GM12878 (cell line): ENCODE results near the gene MAML2. TPM values are rescaled to one million over a fixed set of nuclear protein-coding genes. Genes with fewer than 3 reads are reported as not detected.

Experiments
- BHLHE40 ChIP-seq, 2 experiments: fragments of 450-650 bp in 1 of 2; IDR thresholded peaks; 2 replicates each; pipeline ENCODE4 v1.6.1; 2011 to 2017; ENCODE audit warnings: low read depth in 2 of 2, borderline replicate concordance in 1 of 2, improper control_type of control experiment in 1 of 2, low read length in 1 of 2, mild to moderate bottlenecking in 1 of 2
- EGR1 ChIP-seq, 2 experiments: IDR thresholded peaks; 1 replicate in 1 of 2; 2 replicates in 1 of 2; pipeline ENCODE4 v1.6.1; 2011 to 2012; ENCODE audit warnings: low read depth in 2 of 2, low read length in 2 of 2, borderline replicate concordance in 1 of 2, mild to moderate bottlenecking in 1 of 2, moderate library complexity in 1 of 2
- EP300 ChIP-seq, 2 experiments: fragments of 150-350 bp in 1 of 2; IDR thresholded peaks; 2 replicates each; pipeline ENCODE4 v1.6.1; 2011 to 2012; ENCODE audit warnings: low read depth in 2 of 2, low read length in 2 of 2, borderline replicate concordance in 1 of 2, improper control_type of control experiment in 1 of 2, inconsistent platforms in 1 of 2; ENCODE audit not compliant: control insufficient read depth in 1 of 2
- GATAD2B ChIP-seq: fragments of 450-650 bp; conservative IDR thresholded peaks from 2 replicates; pipeline ENCODE4 v1.6.1; 2017; ENCODE audit warnings: low read depth, mild to moderate bottlenecking, moderate library complexity
- IRF4 ChIP-seq: IDR thresholded peaks from 2 replicates; pipeline ENCODE4 v1.6.1; 2011; ENCODE audit warnings: low read depth, low read length
- NFYA ChIP-seq: IDR thresholded peaks from 2 replicates; pipeline ENCODE4 v1.6.1; 2011; ENCODE audit warnings: low read depth, mild to moderate bottlenecking, low read length, improper control_type of control experiment, borderline replicate concordance
- RAD51 ChIP-seq: fragments of 450-650 bp; IDR thresholded peaks from 2 replicates; pipeline ENCODE4 v1.6.1; 2016; ENCODE audit warnings: moderate library complexity, mild to moderate bottlenecking, inconsistent platforms
- RUNX3 ChIP-seq: IDR thresholded peaks from 2 replicates; pipeline ENCODE4 v1.6.1; 2012; ENCODE audit warnings: low read length, inconsistent platforms
- SMC3 ChIP-seq: IDR thresholded peaks from 2 replicates; pipeline ENCODE4 v1.6.1; 2011; ENCODE audit warnings: low read length, improper control_type of control experiment, borderline replicate concordance
- SUZ12 ChIP-seq: fragments of 200-600 bp; sonication (generic); IDR thresholded peaks from one replicate; pipeline ENCODE4 v1.6.1; 2018; ENCODE audit warnings: antibody characterized with exemption, mild to moderate bottlenecking; ENCODE audit not compliant: unreplicated experiment
- TARDBP ChIP-seq: IDR thresholded peaks from 2 replicates; pipeline ENCODE4 v1.6.1; 2016; ENCODE audit warnings: borderline replicate concordance
- YBX1 ChIP-seq: fragments of 450-650 bp; IDR thresholded peaks from 2 replicates; pipeline ENCODE4 v1.6.1; 2016; ENCODE audit warnings: antibody characterized with exemption
- YY1 ChIP-seq: IDR thresholded peaks from 2 replicates; pipeline ENCODE4 v1.6.1; 2011; ENCODE audit warnings: low read depth, mild to moderate bottlenecking, low read length
- ZBED1 ChIP-seq: IDR thresholded peaks from 2 replicates; pipeline ENCODE4 v1.6.1; 2016; ENCODE audit warnings: borderline replicate concordance
- ZNF217 ChIP-seq: fragments of 450-650 bp; IDR thresholded peaks from 2 replicates; pipeline ENCODE4 v1.6.1; 2017; ENCODE audit warnings: antibody characterized with exemption, mild to moderate bottlenecking
- polyA plus RNA-seq, 11 experiments: library from polyadenylated mRNA; depleted of rRNA in 4 of 11; unstranded in 6 of 11; stranded (reverse) in 5 of 11; fragments of >200 nt; fragmentation: Nextera tagmentation in 4 of 11; fragmentation: Illumina TruSeq in 1 of 11; extraction: Ambion mirVana in 4 of 11; extraction: Trizol in 1 of 11; gene quantifications; 1 replicate in 1 of 11; 2 replicates in 10 of 11; pipeline versions ENCODE4 v1.2.1 to v1.2.3, GENCODE V29; 2011 to 2016; ENCODE audit warnings: inconsistent platforms in 2 of 11, missing spikeins in 2 of 11, low read depth in 1 of 11
- total RNA-seq, 4 experiments: library from RNA; depleted of rRNA in 3 of 4; stranded (reverse); fragments of >200 nt in 3 of 4; fragmentation: Illumina TruSeq in 1 of 4; extraction: Trizol in 1 of 4; gene quantifications; 2 replicates each; pipeline versions ENCODE4 v1.2.1 to v1.2.3, GENCODE V29; 2013 to 2021
- TF ChIP-seq, protein P1 (sequence below): fragments of 450-650 bp; IDR thresholded peaks from 2 replicates; pipeline ENCODE4 v1.6.1; 2017; ENCODE audit warnings: mild to moderate bottlenecking, low read depth, inconsistent platforms; ENCODE audit not compliant: poor library complexity, severe bottlenecking
- TF ChIP-seq, protein P2 (sequence below): fragments of 450-650 bp; IDR thresholded peaks from 2 replicates; pipeline ENCODE4 v1.6.1; 2017; ENCODE audit warnings: antibody characterized with exemption, mild to moderate bottlenecking, moderate library complexity
- TF ChIP-seq, protein P3 (sequence below): fragments of 450-650 bp; IDR thresholded peaks from 2 replicates; pipeline ENCODE4 v1.6.1; 2017; ENCODE audit warnings: mild to moderate bottlenecking, moderate library complexity
- TF ChIP-seq, protein P4 (sequence below): fragments of 450-650 bp; IDR thresholded peaks from 2 replicates; pipeline ENCODE4 v1.6.1; 2016; ENCODE audit warnings: mild to moderate bottlenecking

MAML2 gene
- total and polyA plus RNA-seq, 10 of the 15 experiments (the other 5 are each of a cell fraction or from before 2014, with no cell fraction given), result 2.5 to 15.1 (median 12.0) TPM

DNA sequence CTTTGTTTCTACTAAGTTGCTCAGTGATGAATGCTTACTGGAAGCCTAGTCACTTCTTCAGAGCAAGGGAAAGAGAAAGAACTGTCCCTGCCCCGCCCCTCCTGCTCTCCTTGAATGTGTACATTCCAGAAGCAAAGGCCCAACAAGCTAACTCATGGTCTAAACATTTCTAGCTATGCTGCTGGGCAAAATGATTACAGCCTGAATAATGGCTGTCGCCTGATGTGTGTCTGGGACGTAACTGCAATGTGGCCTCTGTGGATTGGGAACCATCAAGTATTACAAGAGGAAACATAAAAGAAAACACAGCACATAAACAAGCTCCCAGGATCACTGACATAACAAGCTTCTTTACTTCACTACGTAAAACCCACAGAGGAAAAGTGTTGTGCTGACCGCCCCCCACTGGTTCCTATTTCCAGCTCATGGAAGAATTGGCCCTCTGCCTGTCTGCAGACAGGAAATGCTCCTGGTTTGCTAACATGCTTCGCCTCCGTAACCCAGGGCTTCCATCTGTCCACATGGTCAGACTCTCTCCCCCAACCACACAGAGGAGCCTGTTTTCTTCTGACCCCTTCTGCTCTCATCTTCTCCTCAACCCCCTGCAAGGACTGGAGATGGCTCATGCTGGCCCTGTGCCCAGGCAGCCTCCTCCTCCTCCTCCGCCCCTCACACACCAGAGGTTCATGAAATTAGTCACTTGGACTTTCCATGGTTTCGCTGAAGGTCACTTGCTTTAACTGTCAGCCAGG, 187.2 kb downstream of the MAML2 start (continued):
- TF ChIP-seq RUNX3 (peak; percentile 94), SUZ12 (no peak), YBX1 (no peak), EGR1 (IDR thresholded peaks at IDR 0.05; ENCODE audit: borderline replicate concordance in 1 of 2, low read depth in 2 of 2, low read length in 2 of 2) (peak in 1 of 2 experiments; percentile 90; a peak in 2 of 3 replicates), GATAD2B (peak; percentile 77; the same call in 1 of the 2 replicates), IRF4 (peak; percentile 98), NFYA (no peak), ZNF217 (no peak), EP300 (IDR thresholded peaks at IDR 0.05; ENCODE audit: borderline replicate concordance in 1 of 2, control insufficient read depth in 1 of 2, low read depth in 2 of 2, low read length in 2 of 2) (peak in 1 of 2 experiments; percentile 82; a peak in 3 of 4 replicates), ZBED1 (peak; percentile 88; the same call in 1 of the 2 replicates), RAD51 (no peak), BHLHE40 (IDR thresholded peaks at IDR 0.05; ENCODE audit: borderline replicate concordance in 1 of 2, low read depth in 2 of 2, low read length in 1 of 2) (peak in 1 of 2 experiments; percentile 55; a peak in 2 of 4 replicates), SMC3 (no peak), YY1 (no peak), TARDBP (no peak)
- TF ChIP-seq, protein P1, sequence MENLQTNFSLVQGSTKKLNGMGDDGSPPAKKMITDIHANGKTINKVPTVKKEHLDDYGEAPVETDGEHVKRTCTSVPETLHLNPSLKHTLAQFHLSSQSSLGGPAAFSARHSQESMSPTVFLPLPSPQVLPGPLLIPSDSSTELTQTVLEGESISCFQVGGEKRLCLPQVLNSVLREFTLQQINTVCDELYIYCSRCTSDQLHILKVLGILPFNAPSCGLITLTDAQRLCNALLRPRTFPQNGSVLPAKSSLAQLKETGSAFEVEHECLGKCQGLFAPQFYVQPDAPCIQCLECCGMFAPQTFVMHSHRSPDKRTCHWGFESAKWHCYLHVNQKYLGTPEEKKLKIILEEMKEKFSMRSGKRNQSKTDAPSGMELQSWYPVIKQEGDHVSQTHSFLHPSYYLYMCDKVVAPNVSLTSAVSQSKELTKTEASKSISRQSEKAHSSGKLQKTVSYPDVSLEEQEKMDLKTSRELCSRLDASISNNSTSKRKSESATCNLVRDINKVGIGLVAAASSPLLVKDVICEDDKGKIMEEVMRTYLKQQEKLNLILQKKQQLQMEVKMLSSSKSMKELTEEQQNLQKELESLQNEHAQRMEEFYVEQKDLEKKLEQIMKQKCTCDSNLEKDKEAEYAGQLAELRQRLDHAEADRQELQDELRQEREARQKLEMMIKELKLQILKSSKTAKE, result no peak
- TF ChIP-seq, protein P2, sequence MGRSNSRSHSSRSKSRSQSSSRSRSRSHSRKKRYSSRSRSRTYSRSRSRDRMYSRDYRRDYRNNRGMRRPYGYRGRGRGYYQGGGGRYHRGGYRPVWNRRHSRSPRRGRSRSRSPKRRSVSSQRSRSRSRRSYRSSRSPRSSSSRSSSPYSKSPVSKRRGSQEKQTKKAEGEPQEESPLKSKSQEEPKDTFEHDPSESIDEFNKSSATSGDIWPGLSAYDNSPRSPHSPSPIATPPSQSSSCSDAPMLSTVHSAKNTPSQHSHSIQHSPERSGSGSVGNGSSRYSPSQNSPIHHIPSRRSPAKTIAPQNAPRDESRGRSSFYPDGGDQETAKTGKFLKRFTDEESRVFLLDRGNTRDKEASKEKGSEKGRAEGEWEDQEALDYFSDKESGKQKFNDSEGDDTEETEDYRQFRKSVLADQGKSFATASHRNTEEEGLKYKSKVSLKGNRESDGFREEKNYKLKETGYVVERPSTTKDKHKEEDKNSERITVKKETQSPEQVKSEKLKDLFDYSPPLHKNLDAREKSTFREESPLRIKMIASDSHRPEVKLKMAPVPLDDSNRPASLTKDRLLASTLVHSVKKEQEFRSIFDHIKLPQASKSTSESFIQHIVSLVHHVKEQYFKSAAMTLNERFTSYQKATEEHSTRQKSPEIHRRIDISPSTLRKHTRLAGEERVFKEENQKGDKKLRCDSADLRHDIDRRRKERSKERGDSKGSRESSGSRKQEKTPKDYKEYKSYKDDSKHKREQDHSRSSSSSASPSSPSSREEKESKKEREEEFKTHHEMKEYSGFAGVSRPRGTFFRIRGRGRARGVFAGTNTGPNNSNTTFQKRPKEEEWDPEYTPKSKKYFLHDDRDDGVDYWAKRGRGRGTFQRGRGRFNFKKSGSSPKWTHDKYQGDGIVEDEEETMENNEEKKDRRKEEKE, result no peak
- TF ChIP-seq, protein P3, sequence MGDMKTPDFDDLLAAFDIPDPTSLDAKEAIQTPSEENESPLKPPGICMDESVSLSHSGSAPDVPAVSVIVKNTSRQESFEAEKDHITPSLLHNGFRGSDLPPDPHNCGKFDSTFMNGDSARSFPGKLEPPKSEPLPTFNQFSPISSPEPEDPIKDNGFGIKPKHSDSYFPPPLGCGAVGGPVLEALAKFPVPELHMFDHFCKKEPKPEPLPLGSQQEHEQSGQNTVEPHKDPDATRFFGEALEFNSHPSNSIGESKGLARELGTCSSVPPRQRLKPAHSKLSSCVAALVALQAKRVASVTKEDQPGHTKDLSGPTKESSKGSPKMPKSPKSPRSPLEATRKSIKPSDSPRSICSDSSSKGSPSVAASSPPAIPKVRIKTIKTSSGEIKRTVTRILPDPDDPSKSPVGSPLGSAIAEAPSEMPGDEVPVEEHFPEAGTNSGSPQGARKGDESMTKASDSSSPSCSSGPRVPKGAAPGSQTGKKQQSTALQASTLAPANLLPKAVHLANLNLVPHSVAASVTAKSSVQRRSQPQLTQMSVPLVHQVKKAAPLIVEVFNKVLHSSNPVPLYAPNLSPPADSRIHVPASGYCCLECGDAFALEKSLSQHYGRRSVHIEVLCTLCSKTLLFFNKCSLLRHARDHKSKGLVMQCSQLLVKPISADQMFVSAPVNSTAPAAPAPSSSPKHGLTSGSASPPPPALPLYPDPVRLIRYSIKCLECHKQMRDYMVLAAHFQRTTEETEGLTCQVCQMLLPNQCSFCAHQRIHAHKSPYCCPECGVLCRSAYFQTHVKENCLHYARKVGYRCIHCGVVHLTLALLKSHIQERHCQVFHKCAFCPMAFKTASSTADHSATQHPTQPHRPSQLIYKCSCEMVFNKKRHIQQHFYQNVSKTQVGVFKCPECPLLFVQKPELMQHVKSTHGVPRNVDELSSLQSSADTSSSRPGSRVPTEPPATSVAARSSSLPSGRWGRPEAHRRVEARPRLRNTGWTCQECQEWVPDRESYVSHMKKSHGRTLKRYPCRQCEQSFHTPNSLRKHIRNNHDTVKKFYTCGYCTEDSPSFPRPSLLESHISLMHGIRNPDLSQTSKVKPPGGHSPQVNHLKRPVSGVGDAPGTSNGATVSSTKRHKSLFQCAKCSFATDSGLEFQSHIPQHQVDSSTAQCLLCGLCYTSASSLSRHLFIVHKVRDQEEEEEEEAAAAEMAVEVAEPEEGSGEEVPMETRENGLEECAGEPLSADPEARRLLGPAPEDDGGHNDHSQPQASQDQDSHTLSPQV, result no peak
- TF ChIP-seq, protein P4, sequence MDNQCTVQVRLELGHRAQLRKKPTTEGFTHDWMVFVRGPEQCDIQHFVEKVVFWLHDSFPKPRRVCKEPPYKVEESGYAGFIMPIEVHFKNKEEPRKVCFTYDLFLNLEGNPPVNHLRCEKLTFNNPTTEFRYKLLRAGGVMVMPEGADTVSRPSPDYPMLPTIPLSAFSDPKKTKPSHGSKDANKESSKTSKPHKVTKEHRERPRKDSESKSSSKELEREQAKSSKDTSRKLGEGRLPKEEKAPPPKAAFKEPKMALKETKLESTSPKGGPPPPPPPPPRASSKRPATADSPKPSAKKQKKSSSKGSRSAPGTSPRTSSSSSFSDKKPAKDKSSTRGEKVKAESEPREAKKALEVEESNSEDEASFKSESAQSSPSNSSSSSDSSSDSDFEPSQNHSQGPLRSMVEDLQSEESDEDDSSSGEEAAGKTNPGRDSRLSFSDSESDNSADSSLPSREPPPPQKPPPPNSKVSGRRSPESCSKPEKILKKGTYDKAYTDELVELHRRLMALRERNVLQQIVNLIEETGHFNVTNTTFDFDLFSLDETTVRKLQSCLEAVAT, result no peak
